IgD-negative memory B cell (primary cell): Measurements from ENCODE around the gene SEMG1. TPM values are rescaled to one million over a fixed set of nuclear protein-coding genes. Genes with fewer than 3 reads are reported as not detected.

ENCODE experiments used
- H3K27ac Mint-ChIP-seq, 3 donors: one replicate each; pipeline ENCODE4 v1.8.0; 2020 to 2022; ENCODE audit warnings: mild to moderate bottlenecking in 3 of 3, mixed read lengths in 3 of 3, moderate library complexity in 1 of 3
- H3K27me3 Mint-ChIP-seq: one replicate; pipeline ENCODE4 v1.8.0; 2021; ENCODE audit warnings: mixed read lengths
- H3K36me3 Mint-ChIP-seq: one replicate; pipeline ENCODE4 v1.8.0; 2020; ENCODE audit warnings: mild to moderate bottlenecking, mixed read lengths
- H3K4me1 Mint-ChIP-seq, 3 donors: one replicate each; pipeline ENCODE4 v1.8.0; 2020 to 2022; ENCODE audit warnings: mixed read lengths in 3 of 3, mild to moderate bottlenecking in 1 of 3
- H3K4me3 Mint-ChIP-seq, 4 donors: one replicate each; pipeline ENCODE4 v1.8.0; 2020 to 2022; ENCODE audit warnings: mild to moderate bottlenecking in 4 of 4, mixed read lengths in 4 of 4, moderate library complexity in 3 of 4
- H3K9me3 Mint-ChIP-seq, 3 donors: one replicate each; pipeline ENCODE4 v1.8.0; 2020 to 2021; ENCODE audit warnings: mixed read lengths in 3 of 3, mild to moderate bottlenecking in 1 of 3
- polyA plus RNA-seq: library from polyadenylated mRNA; unstranded; fragments of 300-500 nt; fragmentation: Illumina TruSeq; gene quantifications from one replicate; pipeline ENCODE4 v1.2.3, GENCODE V29; 2021

The SEMG1 gene
- polyA plus RNA-seq, 1 donor from 2014 or later: not detected

GRCh38 chr20:45193331-45193730 lies 13.5 kb upstream of the SEMG1 start:
- H3K27ac Mint-ChIP-seq: no peak overlapping the region
- H3K4me3 Mint-ChIP-seq: no peak overlapping the region
- peaks cover 0 to 3% (median 0%) of the 10 kb centered on the region in 3 donors for H3K9me3 Mint-ChIP-seq
- H3K4me1 Mint-ChIP-seq: no peaks in the 10 kb centered on the region
- H3K27me3 Mint-ChIP-seq: no peaks in the 10 kb centered on the region
- H3K36me3 Mint-ChIP-seq: no peaks in the 10 kb centered on the region

DNA sequence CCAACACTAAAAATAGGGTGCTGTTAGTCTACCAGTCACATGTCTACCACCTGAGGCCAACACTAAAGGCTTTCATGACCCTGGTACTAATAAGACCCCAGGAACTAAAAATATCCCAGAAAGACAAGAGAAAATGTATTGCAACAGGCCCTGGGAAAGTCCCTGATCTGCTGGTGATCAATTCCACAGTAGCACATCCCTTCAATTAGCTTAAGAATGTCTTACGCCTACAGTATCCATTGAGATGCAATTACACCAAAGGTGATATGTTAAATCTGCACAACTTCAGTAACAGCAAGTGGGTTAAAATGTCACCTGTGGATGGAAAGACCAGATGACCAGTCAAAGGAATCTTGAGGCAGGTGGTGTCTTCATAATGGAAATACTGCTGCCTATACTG lies 3.1 kb downstream of the SEMG1 start:
- H3K9me3 Mint-ChIP-seq: no peaks in the 10 kb centered on the region
- peaks cover 9% of the 10 kb centered on the region for H3K27me3 Mint-ChIP-seq
- no peaks in the 10 kb centered on the region for H3K4me1 Mint-ChIP-seq

DNA sequence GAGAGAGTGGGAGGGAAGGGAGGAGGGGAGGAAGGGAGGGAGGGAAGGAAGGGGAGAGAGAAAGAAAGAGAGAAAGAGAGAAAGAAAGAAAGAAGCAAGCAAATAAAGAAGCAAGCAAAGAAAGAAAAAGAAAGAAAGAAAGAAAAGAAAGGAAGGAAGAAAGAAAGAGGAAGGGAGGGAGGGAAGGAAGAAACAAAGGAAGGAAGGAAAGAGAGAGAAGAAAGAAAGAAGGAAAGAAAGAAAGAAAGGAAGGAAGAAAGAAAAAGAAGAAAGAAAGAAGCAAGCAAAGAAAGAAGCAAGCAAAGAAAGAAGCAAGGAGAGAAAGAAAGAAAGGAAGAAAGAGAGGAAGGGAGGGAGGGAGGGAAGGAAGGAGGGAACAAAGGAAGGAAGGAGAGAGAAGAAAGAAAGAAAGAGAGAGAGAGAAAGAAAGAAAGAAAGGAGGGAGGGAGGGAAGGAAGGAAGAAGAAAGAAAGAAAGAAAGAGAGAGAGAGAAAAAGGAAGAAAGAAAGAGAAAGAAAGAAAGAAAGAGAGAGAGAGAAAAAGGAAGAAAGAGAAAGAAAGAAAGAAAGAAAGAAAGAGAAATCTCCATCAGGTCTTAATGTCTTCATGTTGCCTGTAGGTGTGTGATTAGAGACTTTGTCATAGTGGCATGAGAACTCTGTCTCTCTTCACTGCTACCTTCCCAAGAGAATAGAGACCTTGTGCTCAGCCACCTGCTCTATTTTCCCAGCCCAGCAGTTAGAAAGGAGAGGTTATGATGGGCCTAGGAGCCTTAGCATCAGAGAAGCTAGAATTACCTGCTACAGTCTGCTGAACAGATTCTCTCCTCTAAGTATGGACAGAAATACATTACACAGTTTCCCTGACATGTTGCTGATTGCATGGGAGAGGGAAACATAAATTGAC lies 5.0 kb downstream of the SEMG1 start:
- Mint-ChIP-seq H3K4me3 (no peak overlapping the region), H3K36me3 (peaks cover 1% of the 10 kb centered on the region), H3K27me3 (peaks cover 7% of the 10 kb centered on the region), H3K27ac (no peak overlapping the region), H3K9me3 (no peaks in the 10 kb centered on the region), H3K4me1 (no peaks in the 10 kb centered on the region)

More for the DNA sequence above, 3.1 kb downstream of the SEMG1 start:
- Mint-ChIP-seq H3K36me3 (no peaks in the 10 kb centered on the region), H3K27ac (no peak overlapping the region), H3K4me3 (no peak overlapping the region)

- Mint-ChIP-seq H3K4me3 (no peak overlapping the region), H3K36me3 (peaks cover 1% of the 10 kb centered on the region), H3K27me3 (peaks cover 6% of the 10 kb centered on the region), H3K4me1 (no peaks in the 10 kb centered on the region), H3K27ac (no peak overlapping the region), H3K9me3 (no peaks in the 10 kb centered on the region)
Measured at GRCh38 chr20:45212836-45213235, 6.0 kb downstream of the SEMG1 start.

GRCh38 chr20:45218124-45218523 lies 11.3 kb downstream of the SEMG1 start:
- H3K4me1 Mint-ChIP-seq: no peaks in the 10 kb centered on the region
- H3K36me3 Mint-ChIP-seq: peaks cover 1% of the 10 kb centered on the region
- no peak overlapping the region for H3K27ac Mint-ChIP-seq
- peaks cover 3% of the 10 kb centered on the region for H3K27me3 Mint-ChIP-seq
- H3K9me3 Mint-ChIP-seq: peaks cover 0 to 1% (median 0%) of the 10 kb centered on the region in 3 donors
- H3K4me3 Mint-ChIP-seq: no peak overlapping the region

DNA sequence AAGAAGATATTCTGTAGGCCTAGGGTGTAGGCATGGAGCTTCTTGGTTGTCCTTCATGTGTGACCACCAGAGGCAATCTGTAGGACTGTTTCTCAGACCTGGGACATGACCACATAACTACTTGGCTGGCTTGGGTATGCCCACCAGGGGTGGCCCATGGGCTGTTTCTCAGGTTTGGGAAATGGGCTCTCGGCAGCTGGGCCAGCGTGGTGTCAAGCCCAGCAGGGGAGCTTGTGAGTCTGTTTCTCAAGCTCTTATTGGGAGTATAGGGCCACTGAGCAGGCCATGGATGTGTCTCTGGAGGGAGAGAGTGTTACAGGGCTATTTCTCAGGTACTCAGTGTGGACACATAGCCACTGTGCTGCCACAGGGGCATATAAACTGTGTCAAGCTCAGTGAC lies 11.8 kb downstream of the SEMG1 start:
- Mint-ChIP-seq H3K9me3 (peaks cover 0 to 1% (median 0%) of the 10 kb centered on the region in 3 donors), H3K27me3 (peaks cover 3% of the 10 kb centered on the region), H3K4me3 (no peak overlapping the region), H3K27ac (no peak overlapping the region), H3K36me3 (peaks cover 1% of the 10 kb centered on the region), H3K4me1 (no peaks in the 10 kb centered on the region)

DNA sequence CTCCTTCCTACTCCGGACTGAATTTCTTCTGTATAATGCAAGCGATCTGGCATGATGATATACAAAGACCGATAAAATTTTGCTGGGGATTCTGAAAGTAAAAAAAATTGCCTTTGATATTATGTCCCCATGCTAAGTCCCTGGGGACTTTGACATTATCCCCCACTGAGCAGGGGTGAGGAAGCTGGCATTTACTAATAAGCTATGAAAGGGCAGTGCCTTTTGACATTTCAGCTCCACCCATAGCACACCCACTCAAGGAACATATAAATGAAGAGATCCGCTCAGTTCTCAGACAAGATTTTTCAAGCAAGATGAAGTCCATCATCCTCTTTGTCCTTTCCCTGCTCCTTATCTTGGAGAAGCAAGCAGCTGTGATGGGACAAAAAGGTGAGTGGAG lies 14.2 kb downstream of the SEMG1 start, which contains the start of gene SEMG2:
TSS of gene SEMG2 (plus strand) at position 298 of the 400 bp plus-strand sequence. CDS start at position 315, 17 bp downstream.
- Mint-ChIP-seq H3K27ac (no peak within 1 kb of the TSS), H3K4me3 (no peak within 1 kb of the TSS), H3K9me3 (peaks cover 0 to 1% (median 0%) of the 10 kb centered on the region in 3 donors), H3K4me1 (no peaks in the 10 kb centered on the region), H3K27me3 (peaks cover 8% of the 10 kb centered on the region), H3K36me3 (no peaks in the 10 kb centered on the region)

GRCh38 chr20:45223136-45223535 lies 16.3 kb downstream of the SEMG1 start:
- Mint-ChIP-seq H3K4me3 (no peak overlapping the region), H3K27ac (no peak overlapping the region), H3K9me3 (peaks cover 0 to 1% (median 0%) of the 10 kb centered on the region in 3 donors), H3K4me1 (no peaks in the 10 kb centered on the region), H3K27me3 (peaks cover 8% of the 10 kb centered on the region), H3K36me3 (no peaks in the 10 kb centered on the region)

- H3K36me3 Mint-ChIP-seq: no peaks in the 10 kb centered on the region
- H3K9me3 Mint-ChIP-seq: peaks cover 0 to 3% (median 1%) of the 10 kb centered on the region in 3 donors
- no peak overlapping the region for H3K27ac Mint-ChIP-seq
- peaks cover 0 to 2% (median 0%) of the 10 kb centered on the region in 3 donors for H3K4me1 Mint-ChIP-seq
- H3K4me3 Mint-ChIP-seq: no peak overlapping the region
- peaks cover 8% of the 10 kb centered on the region for H3K27me3 Mint-ChIP-seq
Measured at GRCh38 chr20:45226287-45226686, 19.5 kb downstream of the SEMG1 start.

- H3K27ac Mint-ChIP-seq: no peak overlapping the region
- H3K36me3 Mint-ChIP-seq: peaks cover 3% of the 10 kb centered on the region
- peaks cover 2 to 9% (median 7%) of the 10 kb centered on the region in 3 donors for H3K9me3 Mint-ChIP-seq
- peaks cover 13% of the 10 kb centered on the region for H3K27me3 Mint-ChIP-seq
- H3K4me3 Mint-ChIP-seq: no peak overlapping the region
- peaks cover 0 to 3% (median 0%) of the 10 kb centered on the region in 3 donors for H3K4me1 Mint-ChIP-seq
Measured at GRCh38 chr20:45229264-45230056, 22.6 kb downstream of the SEMG1 start.

GRCh38 chr20:45230631-45231030 lies 23.8 kb downstream of the SEMG1 start:
- Mint-ChIP-seq H3K27me3 (peaks cover 11% of the 10 kb centered on the region), H3K9me3 (peaks cover 4 to 16% (median 7%) of the 10 kb centered on the region in 3 donors)

DNA sequence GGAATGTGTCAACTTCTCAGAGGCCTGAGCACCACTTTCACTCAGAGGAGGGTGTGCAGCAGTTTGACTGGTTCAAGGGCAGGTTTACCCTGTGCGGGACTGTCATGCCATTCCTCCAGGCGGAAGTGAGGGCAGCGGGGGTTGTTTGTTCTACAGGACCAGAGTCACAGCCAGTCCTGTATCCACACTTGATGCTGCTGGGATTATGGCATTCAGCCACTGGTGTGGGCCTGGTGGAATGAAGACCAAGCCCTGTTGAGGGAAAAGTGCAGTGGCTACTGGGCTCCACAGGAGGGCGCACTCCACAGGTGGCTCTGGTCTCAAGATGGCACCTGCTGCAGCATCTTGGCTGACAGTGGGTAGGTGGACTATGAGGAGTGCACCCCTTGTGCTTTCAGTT lies 29.2 kb downstream of the SEMG1 start:
- Mint-ChIP-seq H3K27me3 (peaks cover 27% of the 10 kb centered on the region), H3K9me3 (peaks cover 4 to 16% (median 6%) of the 10 kb centered on the region in 3 donors), H3K36me3 (peaks cover 3% of the 10 kb centered on the region), H3K27ac (no peak overlapping the region), H3K4me3 (no peak overlapping the region), H3K4me1 (peaks cover 0 to 2% (median 0%) of the 10 kb centered on the region in 3 donors)

More at GRCh38 chr20:45230631-45231030, 23.8 kb downstream of the SEMG1 start:
- H3K27ac Mint-ChIP-seq: no peak overlapping the region
- H3K4me3 Mint-ChIP-seq: peak overlapping the region in 1 of 4 donors; percentile 53
- peaks cover 3% of the 10 kb centered on the region for H3K36me3 Mint-ChIP-seq
- H3K4me1 Mint-ChIP-seq: peaks cover 0 to 3% (median 0%) of the 10 kb centered on the region in 3 donors

- Mint-ChIP-seq H3K27me3 (peaks cover 20% of the 10 kb centered on the region), H3K36me3 (peaks cover 3% of the 10 kb centered on the region), H3K27ac (no peak overlapping the region), H3K9me3 (peaks cover 4 to 16% (median 6%) of the 10 kb centered on the region in 3 donors), H3K4me1 (no peaks in the 10 kb centered on the region), H3K4me3 (no peak overlapping the region)
Measured at GRCh38 chr20:45238139-45238538, 31.3 kb downstream of the SEMG1 start.

GRCh38 chr20:45246109-45246508 lies 39.3 kb downstream of the SEMG1 start:
- H3K36me3 Mint-ChIP-seq: no peaks in the 10 kb centered on the region
- H3K27ac Mint-ChIP-seq: no peak overlapping the region
- no peak overlapping the region for H3K4me3 Mint-ChIP-seq
- no peaks in the 10 kb centered on the region for H3K9me3 Mint-ChIP-seq
- peaks cover 23% of the 10 kb centered on the region for H3K27me3 Mint-ChIP-seq
- no peaks in the 10 kb centered on the region for H3K4me1 Mint-ChIP-seq

GRCh38 chr20:45247865-45248264 lies 41.0 kb downstream of the SEMG1 start:
- no peaks in the 10 kb centered on the region for H3K36me3 Mint-ChIP-seq
- no peaks in the 10 kb centered on the region for H3K4me1 Mint-ChIP-seq
- H3K9me3 Mint-ChIP-seq: no peaks in the 10 kb centered on the region
- H3K27ac Mint-ChIP-seq: no peak overlapping the region
- H3K27me3 Mint-ChIP-seq: peaks cover 33% of the 10 kb centered on the region
- no peak overlapping the region for H3K4me3 Mint-ChIP-seq
